Stimulated activated CD4-positive, alpha-beta T cell treated with anti-CD3 and anti-CD28 coated beads, Interleukin-4, amount 100 ng/mL, for 48 hours (primary cell): ENCODE data around the gene PABPN1L.
"Not testable (repeated sequence)": the region's sequence is repeated elsewhere in the genome, so short reads cannot be mapped to it uniquely, and the experiment has no call there.

Source experiments
- DNase-seq, 2 donors: peaks; one replicate each; pipeline ENCODE4 v3.0.0-alpha.2; 2020; ENCODE audit warnings: low read depth in 2 of 2

PABPN1L gene

DNA sequence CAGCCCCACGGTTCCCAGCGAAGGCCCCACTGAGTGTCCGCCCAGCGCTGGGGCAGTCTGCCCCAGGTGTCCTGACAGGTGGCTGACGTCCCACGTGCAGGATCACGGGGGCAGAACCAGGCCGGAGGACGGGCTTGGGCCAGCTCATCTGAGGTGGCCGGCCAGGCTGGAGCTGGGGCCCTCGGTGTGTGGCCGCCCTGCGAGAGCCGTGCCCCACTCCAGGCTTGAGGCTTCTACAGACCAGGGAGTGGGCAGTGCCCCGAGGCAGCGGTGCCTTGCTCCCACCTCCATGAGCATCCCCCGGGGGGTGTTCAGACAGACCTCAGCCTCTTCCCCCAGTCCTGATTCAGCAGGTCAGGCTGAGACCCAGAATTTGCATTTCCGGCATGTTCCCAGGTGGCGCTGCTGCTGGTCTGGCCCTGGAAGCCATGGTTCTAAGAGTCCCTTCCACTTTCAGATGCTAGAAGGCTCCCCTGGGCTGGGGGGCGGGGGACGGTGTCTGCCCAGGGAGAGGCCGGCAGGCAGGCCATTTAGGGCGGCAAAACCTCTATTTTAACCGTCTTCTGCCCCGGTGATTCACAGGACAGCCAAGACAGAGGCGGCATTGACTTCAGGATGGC lies 35.4 kb upstream of the PABPN1L start:
- DNase-seq: no peak

DNA sequence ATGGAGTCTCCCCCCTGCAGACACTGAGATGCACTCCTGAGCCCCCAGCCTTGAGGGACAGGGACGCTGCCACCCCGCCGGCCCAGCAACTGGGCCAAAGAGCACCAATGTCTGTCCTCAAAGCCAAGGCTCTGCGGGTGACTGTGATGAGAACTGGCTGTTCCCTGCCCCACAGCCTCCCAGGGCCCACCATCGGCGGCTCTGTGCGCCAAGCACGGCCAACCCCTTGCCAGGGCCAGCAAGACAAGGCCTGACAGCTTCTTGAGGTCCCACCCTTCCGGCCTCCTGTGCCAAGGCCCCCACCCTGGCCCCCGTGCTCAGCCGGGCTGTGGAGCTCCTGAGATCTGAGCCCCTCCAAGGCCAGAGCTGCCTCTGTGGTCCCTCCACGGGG lies 34.2 kb upstream of the PABPN1L start:
- no peak for DNase-seq

DNA sequence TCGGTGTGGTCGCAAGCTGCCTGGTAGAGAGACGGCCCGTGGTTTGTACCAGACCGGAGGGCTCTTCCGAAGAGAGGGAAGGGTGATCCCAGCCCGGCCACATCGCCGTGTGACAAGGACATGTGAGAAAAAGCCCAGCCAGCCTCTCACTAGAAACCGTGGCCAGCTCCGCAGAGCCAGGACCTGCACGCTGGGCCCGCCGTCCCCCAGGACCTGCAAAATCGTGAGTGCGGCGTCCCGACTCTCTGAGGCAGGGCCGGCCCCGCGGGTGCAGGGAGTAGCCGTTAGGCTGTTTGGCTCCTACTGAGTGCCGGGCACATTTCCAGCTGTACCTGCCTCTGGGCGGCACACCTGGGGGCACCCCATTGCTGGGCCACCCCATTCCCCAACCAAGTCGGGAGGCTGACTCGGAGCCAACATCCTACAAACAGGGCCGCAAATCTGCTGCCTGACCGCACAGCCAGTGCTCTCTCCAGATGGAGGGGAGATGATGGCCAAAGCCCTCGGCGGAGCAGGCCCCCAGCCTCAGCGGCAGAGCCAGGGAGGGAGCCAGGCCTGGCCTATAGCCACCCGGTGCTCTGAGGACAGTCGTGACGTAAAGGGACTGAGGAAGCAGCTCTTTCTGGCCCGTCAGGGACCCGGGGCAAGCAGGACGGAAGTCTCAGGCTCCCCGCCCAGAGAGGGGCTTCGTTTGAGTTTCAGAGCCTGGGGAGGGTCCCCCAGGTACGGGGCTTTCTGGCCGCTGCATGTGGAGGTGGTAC lies 33.6 kb upstream of the PABPN1L start:
- DNase-seq: no peak

- no peak for DNase-seq
Observed at GRCh38 chr16:88897696-88898425, 31.4 kb upstream of the PABPN1L start.

DNA sequence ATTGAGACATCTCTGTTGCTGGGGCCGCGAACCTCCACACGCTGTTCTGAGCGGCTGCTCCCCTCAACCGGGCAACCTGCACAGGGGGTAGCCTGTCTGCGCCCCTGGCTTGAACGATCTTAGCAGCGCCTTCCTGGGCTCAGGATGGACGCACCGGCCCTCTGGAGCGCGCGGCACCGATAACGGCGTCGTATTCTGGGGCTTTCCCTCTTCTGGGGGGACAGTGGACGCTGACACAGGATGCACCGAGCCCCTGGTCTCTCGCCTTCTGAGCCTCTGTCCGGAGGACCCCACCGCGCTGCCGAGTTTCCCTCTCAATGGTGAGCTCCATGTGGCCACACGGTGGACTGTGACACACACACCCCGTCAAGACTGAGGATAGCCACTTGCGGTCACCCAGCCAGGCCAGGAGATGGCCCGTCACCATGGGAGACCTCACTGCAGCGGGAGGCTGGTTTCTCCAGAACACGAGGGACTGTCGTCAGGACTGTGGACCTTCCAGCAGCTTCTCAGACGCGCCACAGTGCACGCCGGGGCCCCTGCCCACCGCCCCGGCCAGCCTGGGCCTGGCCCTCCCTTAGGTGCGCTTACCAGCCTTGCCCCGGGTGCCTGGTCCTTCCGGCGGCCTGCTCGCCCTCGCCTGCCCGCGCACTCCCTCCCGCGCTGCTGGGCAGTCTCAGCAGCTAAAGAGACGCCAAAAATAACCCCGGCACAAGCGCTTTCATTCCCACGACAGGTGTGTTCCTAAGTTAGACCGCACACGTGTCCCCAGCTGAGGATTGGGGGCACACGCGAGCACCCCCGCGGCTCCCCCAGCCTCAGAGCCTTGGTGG lies 30.0 kb upstream of the PABPN1L start:
- no peak for DNase-seq

GRCh38 chr16:88895335-88895734 lies 28.9 kb upstream of the PABPN1L start:
- DNase-seq: no peak

GRCh38 chr16:88894681-88895300 lies 28.3 kb upstream of the PABPN1L start:
- DNase-seq: no peak

DNA sequence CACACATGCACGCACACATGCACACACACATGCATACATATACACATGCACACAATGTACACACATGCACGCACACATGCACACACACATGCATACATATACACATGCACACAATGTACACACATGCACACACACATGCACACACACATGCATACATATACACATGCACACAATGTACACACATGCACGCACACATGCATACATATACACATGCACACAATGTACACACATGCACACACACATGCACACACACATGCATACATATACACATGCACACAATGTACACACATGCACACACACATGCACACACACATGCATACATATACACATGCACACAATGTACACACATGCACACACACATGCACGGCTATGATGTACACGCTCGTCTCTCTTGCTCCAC lies 27.8 kb upstream of the PABPN1L start:
- DNase-seq: not testable (repeated sequence)

- DNase-seq: no peak
Observed at GRCh38 chr16:88893127-88893968, 26.9 kb upstream of the PABPN1L start.

DNA sequence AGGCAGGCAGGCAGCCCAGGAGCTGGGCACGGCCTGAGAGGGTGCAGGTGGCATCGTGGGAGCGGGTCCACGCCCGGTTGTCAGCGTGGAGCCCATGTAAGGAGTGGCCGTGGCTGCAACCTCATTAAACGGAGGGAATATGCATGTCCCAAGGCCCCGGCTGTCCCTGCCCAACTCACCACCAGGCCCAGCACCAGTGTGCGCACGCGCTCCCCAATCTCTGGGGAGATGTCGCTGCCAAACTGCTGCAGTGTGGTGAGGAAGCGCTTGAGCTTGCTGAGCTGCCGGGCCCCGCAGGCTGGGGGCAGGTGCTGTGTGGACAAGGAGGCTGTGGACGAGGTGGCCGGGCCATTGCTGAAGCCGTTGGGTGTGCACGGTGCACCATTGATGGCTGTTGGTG lies 25.6 kb upstream of the PABPN1L start:
- DNase-seq: no peak

DNA sequence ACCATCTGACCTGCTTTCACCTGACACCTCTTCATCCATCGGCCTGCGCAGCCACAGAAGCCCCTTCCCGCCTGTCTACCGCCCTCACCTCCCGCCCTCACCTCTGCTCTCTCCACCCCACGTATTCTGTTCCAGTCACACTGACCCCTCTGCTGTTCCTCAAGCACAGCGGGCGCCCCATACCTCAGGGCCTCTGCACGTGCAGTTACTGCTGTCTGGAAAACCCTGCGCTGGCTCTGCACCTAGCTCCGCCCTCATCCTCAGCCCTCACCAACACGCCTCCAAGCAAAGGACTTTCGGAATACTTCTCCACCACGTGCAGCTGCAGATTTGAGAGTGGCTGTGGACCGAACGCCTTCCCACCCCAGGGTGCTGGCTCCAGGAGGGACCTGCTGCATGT lies 24.6 kb upstream of the PABPN1L start:
- DNase-seq: no peak

DNA sequence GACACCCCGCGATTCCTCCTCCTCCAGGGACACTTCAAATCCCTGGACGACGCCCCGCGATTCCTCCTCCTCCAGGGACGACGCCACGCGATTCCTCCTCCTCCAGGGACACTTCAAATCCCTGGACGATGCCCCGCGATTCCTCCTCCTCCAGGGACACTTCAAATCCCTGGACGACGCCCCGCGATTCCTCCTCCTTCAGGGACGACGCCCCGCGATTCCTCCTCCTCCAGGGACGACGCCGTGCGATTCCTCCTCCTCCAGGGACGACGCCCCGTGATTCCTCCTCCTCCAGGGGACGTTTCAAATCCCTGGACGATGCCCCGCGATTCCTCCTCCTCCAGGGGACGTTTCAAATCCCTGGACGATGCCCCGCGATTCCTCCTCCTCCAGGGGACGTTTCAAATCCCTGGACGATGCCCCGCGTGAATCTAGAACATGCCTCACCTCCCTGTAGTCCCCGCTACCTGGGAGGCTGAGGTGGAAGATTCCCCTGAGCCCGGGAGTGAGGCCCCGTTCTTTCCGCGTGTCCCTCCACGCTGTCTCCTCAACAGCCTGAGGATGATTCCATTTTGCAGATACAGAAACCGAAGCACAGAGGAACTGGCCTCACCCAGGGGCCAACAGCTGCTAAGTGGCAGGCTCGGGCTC lies 23.4 kb upstream of the PABPN1L start:
- DNase-seq: not testable (repeated sequence)

GRCh38 chr16:88888461-88889387 lies 22.3 kb upstream of the PABPN1L start:
- no peak for DNase-seq

GRCh38 chr16:88888057-88888456 lies 21.6 kb upstream of the PABPN1L start:
- no peak for DNase-seq

- DNase-seq: no peak
Observed at GRCh38 chr16:88886845-88887521, 20.5 kb upstream of the PABPN1L start.

DNA sequence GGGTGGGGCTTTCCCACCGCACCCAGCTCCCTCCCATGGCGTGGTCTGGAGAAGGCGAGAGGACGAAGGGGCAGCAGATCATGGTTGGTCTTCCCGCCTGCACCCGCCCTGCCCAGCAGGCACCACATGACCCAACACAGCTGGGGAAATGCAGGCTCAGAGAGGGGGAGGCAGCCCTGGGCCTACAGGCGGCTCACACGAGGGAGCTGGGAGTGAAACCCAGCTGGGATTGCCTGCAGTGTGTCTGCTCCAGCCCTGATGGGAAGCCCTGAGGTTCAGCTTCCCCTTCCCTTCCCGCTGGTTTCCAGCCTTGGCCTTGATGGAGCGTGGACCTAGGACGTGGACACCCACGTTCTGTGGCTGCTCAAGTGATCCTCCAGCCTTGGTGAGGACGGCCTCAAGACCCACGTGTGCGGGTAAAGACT lies 20.0 kb upstream of the PABPN1L start:
- no peak for DNase-seq

DNA sequence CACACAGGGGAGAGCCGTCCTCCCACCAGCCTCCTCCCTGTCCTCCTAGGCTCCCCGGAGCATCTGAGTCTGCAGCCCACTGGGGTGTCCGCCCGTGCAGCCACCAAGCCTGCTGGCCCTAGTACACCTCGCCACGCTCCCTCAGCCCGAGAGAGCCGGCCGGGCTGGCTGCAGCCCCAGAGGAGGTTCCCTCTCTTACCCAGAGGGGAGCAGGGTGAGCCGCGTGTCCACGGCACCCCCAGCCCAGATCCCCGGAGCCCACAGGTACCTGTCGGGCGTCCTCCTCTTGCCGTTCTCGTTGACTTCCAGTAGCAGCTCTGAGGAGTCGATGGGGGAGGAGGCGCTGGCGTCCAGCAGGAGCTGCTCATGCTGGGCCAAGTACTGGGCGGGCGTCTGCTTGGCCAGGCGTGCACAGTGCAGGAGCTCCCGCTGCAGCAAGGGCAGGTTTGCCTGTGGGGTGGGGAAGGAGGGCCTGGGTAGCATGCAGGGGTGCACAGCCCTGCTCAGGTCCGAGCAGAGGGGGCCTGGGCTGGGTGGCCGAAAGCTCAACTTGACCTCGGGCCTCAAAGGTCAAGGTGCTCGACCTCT lies 19.3 kb upstream of the PABPN1L start:
- DNase-seq: no peak
